SK-N-MC (cell line): ENCODE results near the gene RNF144B.

Experiments
- EZH2 ChIP-seq: fragments of 200-600 bp; sonication (generic); IDR thresholded peaks from one replicate; pipeline ENCODE4 v1.6.1; 2017; ENCODE audit warnings: antibody characterized with exemption
- FOXP2 ChIP-seq: optimal IDR thresholded peaks from 2 replicates; pipeline ENCODE3; 2011; ENCODE audit warnings: mild to moderate bottlenecking, moderate library complexity; ENCODE audit not compliant: insufficient read depth; ENCODE audit errors: extremely low read length, control extremely low read depth
- POLR2AphosphoS5 ChIP-seq: IDR thresholded peaks from 2 replicates; pipeline ENCODE4 v1.6.1; 2012; ENCODE audit warnings: mild to moderate bottlenecking, low read depth, low read length, borderline replicate concordance

DNA sequence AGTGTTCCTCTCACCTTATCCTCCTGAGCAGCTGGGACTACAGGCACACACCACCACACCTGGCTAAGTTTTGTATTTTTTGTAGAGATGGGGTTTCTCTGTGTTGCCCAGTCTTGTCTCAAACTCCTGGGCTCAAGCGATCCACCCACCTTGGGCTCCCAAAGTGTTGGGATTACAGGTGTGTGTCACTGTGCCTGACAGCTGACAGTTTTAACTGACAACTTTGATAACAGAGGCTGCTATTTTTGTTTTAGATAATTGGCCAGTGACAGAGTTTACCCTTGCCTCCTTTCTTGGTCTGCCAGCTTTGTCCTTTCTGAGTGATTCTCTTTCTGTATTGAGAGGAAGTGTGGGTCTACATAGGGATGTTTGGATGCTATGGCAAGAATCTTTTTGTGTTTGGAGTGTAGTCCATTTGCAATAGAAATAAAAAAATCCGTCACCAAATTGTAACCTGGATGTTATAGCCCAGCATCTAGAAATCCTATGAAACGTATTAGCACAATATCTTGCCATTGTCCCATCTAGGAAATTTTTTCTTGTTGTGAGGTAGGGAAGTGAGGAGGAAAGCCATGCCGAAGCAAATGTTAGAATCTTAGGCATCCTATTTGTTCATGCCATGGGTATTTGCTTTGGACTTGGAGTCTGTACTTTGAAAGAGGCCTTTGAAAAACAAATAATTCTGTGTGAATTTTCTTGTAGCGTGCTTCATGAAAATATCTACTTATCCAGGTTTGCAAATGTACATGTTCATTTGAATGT, 80.8 kb downstream of the RNF144B start:
- TF ChIP-seq FOXP2 (no peak), POLR2AphosphoS5 (no peak), EZH2 (no peak)
